ENCODE data around the gene ANTXR1.

GRCh38 chr2:69001879-69002278 is 11.1 kb upstream of the ANTXR1 start:
- no peak for TF ChIP-seq EZH2 (IDR thresholded peaks at IDR 0.05; ENCODE audit: insufficient read depth, poor library complexity, severe bottlenecking)
- TF ChIP-seq EZH2phosphoT487 (IDR thresholded peaks at IDR 0.05; ENCODE audit: insufficient read depth, low read depth) = no peak
